HCT116 (cell line): ENCODE results near the gene DCAF5.

ENCODE experiments used
- CEBPB ChIP-seq: IDR thresholded peaks from 2 replicates; pipeline ENCODE4 v1.6.1; 2012; ENCODE audit warnings: low read depth
- EGR1 ChIP-seq: IDR thresholded peaks from 2 replicates; pipeline ENCODE4 v1.6.1; 2012; ENCODE audit warnings: low read depth
- EZH2 ChIP-seq: fragments of 200-600 bp; sonication (generic); IDR thresholded peaks from 2 replicates; pipeline ENCODE4 v1.6.1; 2017; ENCODE audit warnings: antibody characterized with exemption, mixed run types
- FOSL1 ChIP-seq: IDR thresholded peaks from 2 replicates; pipeline ENCODE4 v1.6.1; 2012; ENCODE audit warnings: low read depth
- JUND ChIP-seq: IDR thresholded peaks from 2 replicates; pipeline ENCODE4 v1.6.1; 2012
- POLR2A ChIP-seq: IDR thresholded peaks from 2 replicates; pipeline ENCODE4 v1.7.0; 2011; ENCODE audit warnings: borderline replicate concordance; ENCODE audit not compliant: insufficient read depth, insufficient read length; ENCODE audit errors: extremely low read depth
- POLR2AphosphoS5 ChIP-seq: IDR thresholded peaks from 2 replicates; pipeline ENCODE4 v1.6.1; 2011; ENCODE audit warnings: mild to moderate bottlenecking, low read depth, low read length, moderate library complexity
- RAD21 ChIP-seq: IDR thresholded peaks from 2 replicates; pipeline ENCODE4 v1.6.1; 2012; ENCODE audit warnings: low read depth, mild to moderate bottlenecking
- SP1 ChIP-seq: IDR thresholded peaks from 2 replicates; pipeline ENCODE4 v1.6.1; 2012; ENCODE audit warnings: low read depth
- YY1 ChIP-seq: IDR thresholded peaks from 2 replicates; pipeline ENCODE4 v1.6.1; 2011; ENCODE audit warnings: low read length, low read depth, moderate library complexity, mild to moderate bottlenecking; ENCODE audit not compliant: insufficient replicate concordance; ENCODE audit errors: extremely low read depth
- TF ChIP-seq, protein P1 (sequence below): IDR thresholded peaks from 2 replicates; pipeline ENCODE4 v1.6.1; 2012; ENCODE audit warnings: low read depth
- TF ChIP-seq, protein P2 (sequence below), 3 experiments: fragments of 200-600 bp in 1 of 3; sonication (generic) in 1 of 3; IDR thresholded peaks in 2 of 3; conservative IDR thresholded peaks in 1 of 3; 2 replicates each; pipeline ENCODE4 v1.5.1; 2012 to 2017; ENCODE audit warnings: low read depth in 2 of 3, low read length in 2 of 3, antibody characterized with exemption in 1 of 3, borderline replicate concordance in 1 of 3, control low read depth in 1 of 3, mild to moderate bottlenecking in 1 of 3, mixed read lengths in 1 of 3, mixed run types in 1 of 3, moderate library complexity in 1 of 3; ENCODE audit not compliant: insufficient read depth in 1 of 3
- TF ChIP-seq, protein P3 (sequence below): IDR thresholded peaks from 2 replicates; pipeline ENCODE4 v1.6.1; 2012
- TF ChIP-seq, protein P4 (sequence below): IDR thresholded peaks from 2 replicates; pipeline ENCODE4 v1.6.1; 2011; ENCODE audit warnings: mild to moderate bottlenecking, low read length, moderate library complexity; ENCODE audit not compliant: insufficient replicate concordance; ENCODE audit errors: extremely low read depth

DNA sequence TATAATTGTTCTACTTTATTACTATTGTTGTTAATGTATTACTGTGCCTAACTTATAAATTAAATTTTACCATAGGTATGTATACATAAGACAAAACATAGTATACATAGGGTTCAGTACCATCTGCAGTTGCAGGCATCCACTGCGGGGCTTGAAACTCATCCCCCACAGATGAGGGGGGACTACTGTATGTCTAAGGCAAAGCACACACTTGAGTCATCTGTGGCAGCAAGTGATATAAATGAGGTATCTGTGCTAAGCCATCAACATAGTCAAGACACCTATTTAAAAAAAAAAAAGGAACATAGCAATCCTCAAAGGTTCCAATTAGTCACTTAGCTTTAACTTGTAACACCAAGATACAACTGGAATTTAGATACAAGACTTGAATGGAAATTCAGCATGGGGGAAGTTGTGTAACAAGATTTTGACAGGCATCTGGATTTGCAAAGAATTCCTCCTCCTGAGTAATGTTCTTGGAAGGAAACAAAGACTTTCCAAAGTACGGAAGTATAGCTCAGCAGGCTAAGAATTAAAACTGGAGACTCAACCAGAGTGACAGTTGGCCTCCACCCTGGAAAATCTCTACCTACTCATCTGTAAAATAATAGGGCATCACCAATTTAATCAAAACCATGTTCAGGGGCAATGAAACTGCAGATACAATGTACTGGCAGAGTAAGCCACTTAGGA, 14.9 kb downstream of the DCAF5 start:
- TF ChIP-seq, protein P1, sequence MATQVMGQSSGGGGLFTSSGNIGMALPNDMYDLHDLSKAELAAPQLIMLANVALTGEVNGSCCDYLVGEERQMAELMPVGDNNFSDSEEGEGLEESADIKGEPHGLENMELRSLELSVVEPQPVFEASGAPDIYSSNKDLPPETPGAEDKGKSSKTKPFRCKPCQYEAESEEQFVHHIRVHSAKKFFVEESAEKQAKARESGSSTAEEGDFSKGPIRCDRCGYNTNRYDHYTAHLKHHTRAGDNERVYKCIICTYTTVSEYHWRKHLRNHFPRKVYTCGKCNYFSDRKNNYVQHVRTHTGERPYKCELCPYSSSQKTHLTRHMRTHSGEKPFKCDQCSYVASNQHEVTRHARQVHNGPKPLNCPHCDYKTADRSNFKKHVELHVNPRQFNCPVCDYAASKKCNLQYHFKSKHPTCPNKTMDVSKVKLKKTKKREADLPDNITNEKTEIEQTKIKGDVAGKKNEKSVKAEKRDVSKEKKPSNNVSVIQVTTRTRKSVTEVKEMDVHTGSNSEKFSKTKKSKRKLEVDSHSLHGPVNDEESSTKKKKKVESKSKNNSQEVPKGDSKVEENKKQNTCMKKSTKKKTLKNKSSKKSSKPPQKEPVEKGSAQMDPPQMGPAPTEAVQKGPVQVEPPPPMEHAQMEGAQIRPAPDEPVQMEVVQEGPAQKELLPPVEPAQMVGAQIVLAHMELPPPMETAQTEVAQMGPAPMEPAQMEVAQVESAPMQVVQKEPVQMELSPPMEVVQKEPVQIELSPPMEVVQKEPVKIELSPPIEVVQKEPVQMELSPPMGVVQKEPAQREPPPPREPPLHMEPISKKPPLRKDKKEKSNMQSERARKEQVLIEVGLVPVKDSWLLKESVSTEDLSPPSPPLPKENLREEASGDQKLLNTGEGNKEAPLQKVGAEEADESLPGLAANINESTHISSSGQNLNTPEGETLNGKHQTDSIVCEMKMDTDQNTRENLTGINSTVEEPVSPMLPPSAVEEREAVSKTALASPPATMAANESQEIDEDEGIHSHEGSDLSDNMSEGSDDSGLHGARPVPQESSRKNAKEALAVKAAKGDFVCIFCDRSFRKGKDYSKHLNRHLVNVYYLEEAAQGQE, result no peak
- no peak for TF ChIP-seq CEBPB
- no peak for TF ChIP-seq EGR1
- TF ChIP-seq, protein P2, sequence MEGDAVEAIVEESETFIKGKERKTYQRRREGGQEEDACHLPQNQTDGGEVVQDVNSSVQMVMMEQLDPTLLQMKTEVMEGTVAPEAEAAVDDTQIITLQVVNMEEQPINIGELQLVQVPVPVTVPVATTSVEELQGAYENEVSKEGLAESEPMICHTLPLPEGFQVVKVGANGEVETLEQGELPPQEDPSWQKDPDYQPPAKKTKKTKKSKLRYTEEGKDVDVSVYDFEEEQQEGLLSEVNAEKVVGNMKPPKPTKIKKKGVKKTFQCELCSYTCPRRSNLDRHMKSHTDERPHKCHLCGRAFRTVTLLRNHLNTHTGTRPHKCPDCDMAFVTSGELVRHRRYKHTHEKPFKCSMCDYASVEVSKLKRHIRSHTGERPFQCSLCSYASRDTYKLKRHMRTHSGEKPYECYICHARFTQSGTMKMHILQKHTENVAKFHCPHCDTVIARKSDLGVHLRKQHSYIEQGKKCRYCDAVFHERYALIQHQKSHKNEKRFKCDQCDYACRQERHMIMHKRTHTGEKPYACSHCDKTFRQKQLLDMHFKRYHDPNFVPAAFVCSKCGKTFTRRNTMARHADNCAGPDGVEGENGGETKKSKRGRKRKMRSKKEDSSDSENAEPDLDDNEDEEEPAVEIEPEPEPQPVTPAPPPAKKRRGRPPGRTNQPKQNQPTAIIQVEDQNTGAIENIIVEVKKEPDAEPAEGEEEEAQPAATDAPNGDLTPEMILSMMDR (IDR thresholded peaks at IDR 0.05 in 2 of 3, conservative IDR thresholded peaks at IDR 0.05 in 1 of 3; ENCODE audit: borderline replicate concordance in 1 of 3, insufficient read depth in 1 of 3, low read depth in 2 of 3, low read length in 2 of 3), result no peak
- TF ChIP-seq, protein P3, sequence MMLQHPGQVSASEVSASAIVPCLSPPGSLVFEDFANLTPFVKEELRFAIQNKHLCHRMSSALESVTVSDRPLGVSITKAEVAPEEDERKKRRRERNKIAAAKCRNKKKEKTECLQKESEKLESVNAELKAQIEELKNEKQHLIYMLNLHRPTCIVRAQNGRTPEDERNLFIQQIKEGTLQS, result no peak
- no peak for TF ChIP-seq RAD21
- no peak for TF ChIP-seq FOSL1
- no peak for TF ChIP-seq EZH2
- TF ChIP-seq JUND, result no peak
- TF ChIP-seq POLR2AphosphoS5, result no peak
- no peak for TF ChIP-seq POLR2A
- TF ChIP-seq, protein P4, sequence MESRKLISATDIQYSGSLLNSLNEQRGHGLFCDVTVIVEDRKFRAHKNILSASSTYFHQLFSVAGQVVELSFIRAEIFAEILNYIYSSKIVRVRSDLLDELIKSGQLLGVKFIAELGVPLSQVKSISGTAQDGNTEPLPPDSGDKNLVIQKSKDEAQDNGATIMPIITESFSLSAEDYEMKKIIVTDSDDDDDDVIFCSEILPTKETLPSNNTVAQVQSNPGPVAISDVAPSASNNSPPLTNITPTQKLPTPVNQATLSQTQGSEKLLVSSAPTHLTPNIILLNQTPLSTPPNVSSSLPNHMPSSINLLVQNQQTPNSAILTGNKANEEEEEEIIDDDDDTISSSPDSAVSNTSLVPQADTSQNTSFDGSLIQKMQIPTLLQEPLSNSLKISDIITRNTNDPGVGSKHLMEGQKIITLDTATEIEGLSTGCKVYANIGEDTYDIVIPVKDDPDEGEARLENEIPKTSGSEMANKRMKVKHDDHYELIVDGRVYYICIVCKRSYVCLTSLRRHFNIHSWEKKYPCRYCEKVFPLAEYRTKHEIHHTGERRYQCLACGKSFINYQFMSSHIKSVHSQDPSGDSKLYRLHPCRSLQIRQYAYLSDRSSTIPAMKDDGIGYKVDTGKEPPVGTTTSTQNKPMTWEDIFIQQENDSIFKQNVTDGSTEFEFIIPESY, result no peak
- TF ChIP-seq SP1, result no peak
- no peak for TF ChIP-seq YY1
